PC-9 (cell line): Measurements from ENCODE around the gene FXYD7.

Experiments
- CTCF ChIP-seq: fragments of 200-600 bp; sonication (generic); conservative IDR thresholded peaks from 2 replicates; pipeline ENCODE4 v1.6.1; 2017; ENCODE audit warnings: mixed run types, antibody characterized with exemption, mild to moderate bottlenecking, moderate library complexity
- EZH2 ChIP-seq: fragments of 200-600 bp; sonication (generic); IDR thresholded peaks from 2 replicates; pipeline ENCODE4 v1.8.0; 2017; ENCODE audit warnings: antibody characterized with exemption, low read depth

- no peak for TF ChIP-seq CTCF
- TF ChIP-seq EZH2 = no peak
Measured at GRCh38 chr19:35093941-35094647, 49.0 kb upstream of the FXYD7 start.
